ENCODE data around the gene FBXO45.
A peak's percentile ranks its signal among the peaks of the same experiment; 100 is the strongest.
"Not testable (repeated sequence)": the region's sequence is repeated elsewhere in the genome, so short reads cannot be mapped to it uniquely, and the experiment has no call there.

The FBXO45 gene

GRCh38 chr3:196563721-196564225, 4.7 kb upstream of the FBXO45 start:
- no peak for TF ChIP-seq CTCF (IDR thresholded peaks at IDR 0.05; ENCODE audit: borderline replicate concordance, extremely low read depth, low read length, poor library complexity, severe bottlenecking)
- no peak for TF ChIP-seq EZH2 (IDR thresholded peaks at IDR 0.05; ENCODE audit: borderline replicate concordance, low read depth, low read length, severe bottlenecking)
- no peak overlapping the region for H3K4me3 ChIP-seq (ENCODE audit: low read depth in 1 of 2, low read length in 2 of 2)
- peaks cover 36% of the 10 kb centered on the region for H3K36me3 ChIP-seq (ENCODE audit: insufficient read depth, low read length)
- H2AFZ ChIP-seq (ENCODE audit: low read depth, low read length), result no peak overlapping the region
- H3K79me2 ChIP-seq (ENCODE audit: insufficient read depth, low read length), result peaks cover 60% of the 10 kb centered on the region
- no peak overlapping the region for H3K4me2 ChIP-seq (ENCODE audit: insufficient read depth, low read length)
- no peaks in the 10 kb centered on the region for H3K9me3 ChIP-seq (ENCODE audit: insufficient read depth, low read length, severe bottlenecking)
- H3K27me3 ChIP-seq (ENCODE audit: insufficient read depth, low read length, poor library complexity), result no peaks in the 10 kb centered on the region
- no peak overlapping the region for H3K9ac ChIP-seq (ENCODE audit: low read depth, low read length)
- no peak overlapping the region for H3K27ac ChIP-seq (ENCODE audit: low read length)
- H3K4me1 ChIP-seq (ENCODE audit: insufficient read depth, low read length), result peaks cover 24% of the 10 kb centered on the region
- DNase-seq (no peak), ATAC-seq (ENCODE audit: insufficient read depth, low read depth) (no peak)
- no peaks in the 10 kb centered on the region for H4K20me1 ChIP-seq (ENCODE audit: insufficient read depth, low read length)

- Histone ChIP-seq H4K20me1 (ENCODE audit: insufficient read depth, low read length) (peaks cover 3% of the 10 kb centered on the region; the same call in 1 of the 2 replicates), H3K36me3 (ENCODE audit: insufficient read depth, low read length) (peaks cover 16% of the 10 kb centered on the region), H3K9ac (ENCODE audit: low read depth, low read length) (peak overlapping the region; percentile 82), H3K4me2 (ENCODE audit: insufficient read depth, low read length) (peak overlapping the region; percentile 81), H3K27me3 (ENCODE audit: insufficient read depth, low read length, poor library complexity) (no peaks in the 10 kb centered on the region), H3K4me3 (ENCODE audit: low read depth in 1 of 2, low read length in 2 of 2) (peak overlapping the region; percentile 84 to 98; a peak in 3 of 4 replicates), H3K4me1 (ENCODE audit: insufficient read depth, low read length) (peaks cover 61% of the 10 kb centered on the region), H3K79me2 (ENCODE audit: insufficient read depth, low read length) (peaks cover 86% of the 10 kb centered on the region), H3K9me3 (ENCODE audit: insufficient read depth, low read length, severe bottlenecking) (no peaks in the 10 kb centered on the region), H2AFZ (ENCODE audit: low read depth, low read length) (peak overlapping the region; percentile 70), H3K27ac (ENCODE audit: low read length) (peak overlapping the region; percentile 95)
- TF ChIP-seq EZH2 (IDR thresholded peaks at IDR 0.05; ENCODE audit: borderline replicate concordance, low read depth, low read length, severe bottlenecking) (no peak), CTCF (IDR thresholded peaks at IDR 0.05; ENCODE audit: borderline replicate concordance, extremely low read depth, low read length, poor library complexity, severe bottlenecking) (peak; percentile 2)
- peak; percentile 13 for ATAC-seq (ENCODE audit: insufficient read depth, low read depth)
- DNase-seq, result peak; percentile 55
Measured at GRCh38 chr3:196569003-196569516, 600 bp downstream of the FBXO45 start.

- ATAC-seq (ENCODE audit: insufficient read depth, low read depth); H3K27ac ChIP-seq (ENCODE audit: low read length); H3K27me3 ChIP-seq (ENCODE audit: insufficient read depth, low read length, poor library complexity); DNase-seq; H2AFZ ChIP-seq (ENCODE audit: low read depth, low read length); H3K9me3 ChIP-seq (ENCODE audit: insufficient read depth, low read length, severe bottlenecking); H4K20me1 ChIP-seq (ENCODE audit: insufficient read depth, low read length): not testable (repeated sequence)
- H3K4me1 ChIP-seq (ENCODE audit: insufficient read depth, low read length), result peaks cover 57% of the 10 kb centered on the region
- H3K4me3 ChIP-seq (ENCODE audit: low read depth in 1 of 2, low read length in 2 of 2), result peak overlapping the region in 1 of 2 experiments; percentile 84; a peak in 2 of 4 replicates
- H3K79me2 ChIP-seq (ENCODE audit: insufficient read depth, low read length), result peaks cover 90% of the 10 kb centered on the region
- H3K36me3 ChIP-seq (ENCODE audit: insufficient read depth, low read length), result peaks cover 16% of the 10 kb centered on the region
- peak overlapping the region; percentile 81 for H3K4me2 ChIP-seq (ENCODE audit: insufficient read depth, low read length)
- peak overlapping the region; percentile 82; the same call in 1 of the 2 replicates for H3K9ac ChIP-seq (ENCODE audit: low read depth, low read length)
Measured at GRCh38 chr3:196570332-196570731, 1.9 kb downstream of the FBXO45 start.

- Histone ChIP-seq H2AFZ (ENCODE audit: low read depth, low read length) (no peak overlapping the region), H3K79me2 (ENCODE audit: insufficient read depth, low read length) (peaks cover 94% of the 10 kb centered on the region), H3K36me3 (ENCODE audit: insufficient read depth, low read length) (peaks cover 6% of the 10 kb centered on the region), H3K27ac (ENCODE audit: low read length) (no peak overlapping the region), H3K9ac (ENCODE audit: low read depth, low read length) (no peak overlapping the region), H3K27me3 (ENCODE audit: insufficient read depth, low read length, poor library complexity) (no peaks in the 10 kb centered on the region), H4K20me1 (ENCODE audit: insufficient read depth, low read length) (peaks cover 5% of the 10 kb centered on the region), H3K4me1 (ENCODE audit: insufficient read depth, low read length) (peaks cover 44% of the 10 kb centered on the region), H3K4me3 (ENCODE audit: low read depth in 1 of 2, low read length in 2 of 2) (0 out of 4 replicates have a peak overlapping the region, but pooled peaks of 1 of the 2 experiments have one; percentile 11), H3K4me2 (ENCODE audit: insufficient read depth, low read length) (peak overlapping the region; percentile 81), H3K9me3 (ENCODE audit: insufficient read depth, low read length, severe bottlenecking) (no peaks in the 10 kb centered on the region)
- no peak for ATAC-seq (ENCODE audit: insufficient read depth, low read depth)
- no peak for DNase-seq
- no peak for TF ChIP-seq CTCF (IDR thresholded peaks at IDR 0.05; ENCODE audit: borderline replicate concordance, extremely low read depth, low read length, poor library complexity, severe bottlenecking)
Measured at GRCh38 chr3:196572389-196572788, 3.9 kb downstream of the FBXO45 start.
